Stimulated activated CD8-positive, alpha-beta memory T cell treated with anti-CD3 and anti-CD28 coated beads, Interleukin-15, amount 100 ng/mL, for 48 hours (primary cell): Measurements from ENCODE around the gene EGR2.
A peak's percentile ranks its signal among the peaks of the same experiment; 100 is the strongest.

ENCODE experiments used
- DNase-seq, 2 donors: peaks; one replicate each; pipeline ENCODE4 v3.0.0-alpha.2; 2020; ENCODE audit warnings: low read depth in 2 of 2

EGR2 gene

GRCh38 chr10:62818426-62819011, 2.4 kb upstream of the EGR2 start:
- peak; percentile 60 to 68 for DNase-seq

- peak; percentile 69 to 73 for DNase-seq
These were observed 1.7 kb upstream of the EGR2 start for GRCh38 chr10:62817766-62818425.

- DNase-seq = peak; percentile 53 to 54
These were observed 1.1 kb upstream of the EGR2 start for GRCh38 chr10:62817121-62817765.

- no peak for DNase-seq
These were observed 163 bp downstream of the EGR2 start for GRCh38 chr10:62816076-62816330.

GRCh38 chr10:62815381-62816075, 638 bp downstream of the EGR2 start:
- no peak for DNase-seq

- no peak for DNase-seq
These were observed 1.3 kb downstream of the EGR2 start for GRCh38 chr10:62814756-62815380.

GRCh38 chr10:62813981-62814380, 2.2 kb downstream of the EGR2 start:
- DNase-seq = no peak

- DNase-seq = no peak
These were observed 2.7 kb downstream of the EGR2 start for GRCh38 chr10:62813453-62813852.

- DNase-seq = no peak
These were observed 3.3 kb downstream of the EGR2 start for GRCh38 chr10:62812672-62813439.

- DNase-seq = peak; percentile 76 to 80
These were observed 4.8 kb downstream of the EGR2 start for GRCh38 chr10:62811159-62811875.

- DNase-seq = no peak
These were observed 5.8 kb downstream of the EGR2 start for GRCh38 chr10:62810156-62810902.

- DNase-seq = no peak
These were observed 9.9 kb downstream of the EGR2 start for GRCh38 chr10:62806251-62806650.

GRCh38 chr10:62805231-62806099, 10.7 kb downstream of the EGR2 start:
- no peak for DNase-seq

GRCh38 chr10:62804356-62805230, 11.6 kb downstream of the EGR2 start, which contains the start of gene ADO:
TSS of gene ADO (plus strand) at chr10:62804720. CDS start at chr10:62805060, 340 bp downstream.
- DNase-seq = peak; percentile 74 to 75

- no peak for DNase-seq
These were observed 12.3 kb downstream of the EGR2 start for GRCh38 chr10:62803724-62804355.

- no peak for DNase-seq
These were observed 14.3 kb downstream of the EGR2 start for GRCh38 chr10:62801871-62802270.

GRCh38 chr10:62796896-62797295, 19.3 kb downstream of the EGR2 start:
- DNase-seq = no peak

GRCh38 chr10:62795762-62796161, 20.4 kb downstream of the EGR2 start:
- DNase-seq = no peak
